Measurements from ENCODE around the gene GUCY1A2.
A peak's percentile ranks its signal among the peaks of the same experiment; 100 is the strongest.

The GUCY1A2 gene

DNA sequence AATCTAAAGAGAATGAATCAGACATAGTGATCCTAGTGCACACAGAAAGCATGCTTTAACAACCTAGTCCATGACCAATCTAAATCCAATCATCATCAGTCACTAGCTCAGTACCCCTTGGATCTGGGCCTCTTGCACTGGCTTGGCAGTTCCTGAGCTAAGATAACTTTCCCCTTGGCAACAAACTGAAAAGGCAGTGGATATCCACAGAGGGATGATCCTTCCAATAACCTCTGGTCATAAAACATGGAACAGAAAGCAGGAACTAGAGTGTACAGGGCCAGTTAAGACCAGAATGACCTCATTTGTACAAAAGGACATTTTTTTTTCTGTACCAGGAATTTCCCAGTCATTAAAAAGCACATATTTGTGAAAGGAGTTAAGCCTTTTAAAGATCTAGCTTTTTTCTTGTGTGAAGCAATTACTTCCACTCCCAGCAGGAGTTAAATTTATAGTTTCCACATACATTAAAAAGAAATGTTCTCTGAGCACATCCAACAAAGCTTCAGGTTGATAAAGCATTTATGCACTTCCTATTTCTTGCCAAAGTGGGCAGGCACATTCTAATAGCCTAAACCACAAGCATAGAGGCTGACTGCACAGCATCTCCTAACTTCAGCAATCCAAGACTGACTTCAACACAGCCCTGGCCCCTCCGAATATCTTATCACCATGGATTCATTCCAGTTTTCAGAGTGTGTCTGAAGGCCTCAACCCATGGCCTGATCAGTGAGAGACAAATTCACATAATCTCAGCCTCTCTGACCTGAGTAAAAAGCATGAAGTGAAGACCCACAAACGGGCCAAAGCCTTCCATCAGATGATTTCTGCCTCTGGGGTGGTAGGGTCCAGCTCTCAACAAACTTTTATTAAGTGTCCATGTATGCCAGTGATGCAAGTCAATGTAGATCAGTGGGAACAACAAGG is 29.9 kb downstream of the GUCY1A2 start:
- no peak overlapping the region for H3K4me3 ChIP-seq (ENCODE audit: low read length)
- H2AFZ ChIP-seq (ENCODE audit: low read depth, low read length), result no peak overlapping the region
- no peaks in the 10 kb centered on the region for H3K27me3 ChIP-seq (ENCODE audit: insufficient read depth, low read length)
- H3K4me1 ChIP-seq (ENCODE audit: insufficient read depth, low read length), result peaks cover 18% of the 10 kb centered on the region
- H3K36me3 ChIP-seq (ENCODE audit: insufficient read depth, low read length), result no peaks in the 10 kb centered on the region
- no peaks in the 10 kb centered on the region for H3K9me3 ChIP-seq (ENCODE audit: low read length)

DNA sequence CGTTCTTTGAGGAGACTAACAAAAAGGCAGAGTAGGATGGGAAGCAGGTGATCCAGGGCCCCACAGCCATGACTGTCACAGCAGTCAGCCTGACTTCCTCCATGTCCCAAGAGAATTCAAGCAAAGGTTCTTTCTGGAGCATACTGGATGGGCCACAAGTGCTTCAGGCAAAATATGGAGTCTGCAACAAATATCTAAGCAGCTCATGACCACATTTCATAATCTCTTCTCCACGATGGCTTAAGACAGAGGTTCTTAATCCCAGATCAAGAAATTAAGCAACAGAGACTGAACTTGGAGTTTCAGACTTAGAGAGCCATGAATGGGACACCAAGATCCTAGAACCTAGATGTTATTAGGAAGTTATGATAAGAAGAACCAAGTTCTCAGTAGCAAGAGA is 31.6 kb downstream of the GUCY1A2 start:
- H3K36me3 ChIP-seq (ENCODE audit: insufficient read depth, low read length), result no peaks in the 10 kb centered on the region
- no peaks in the 10 kb centered on the region for H3K27me3 ChIP-seq (ENCODE audit: insufficient read depth, low read length)
- H3K9me3 ChIP-seq (ENCODE audit: low read length), result no peaks in the 10 kb centered on the region
- H3K4me1 ChIP-seq (ENCODE audit: insufficient read depth, low read length), result peaks cover 29% of the 10 kb centered on the region
- H2AFZ ChIP-seq (ENCODE audit: low read depth, low read length), result no peak overlapping the region
- H3K4me3 ChIP-seq (ENCODE audit: low read length), result no peak overlapping the region

DNA sequence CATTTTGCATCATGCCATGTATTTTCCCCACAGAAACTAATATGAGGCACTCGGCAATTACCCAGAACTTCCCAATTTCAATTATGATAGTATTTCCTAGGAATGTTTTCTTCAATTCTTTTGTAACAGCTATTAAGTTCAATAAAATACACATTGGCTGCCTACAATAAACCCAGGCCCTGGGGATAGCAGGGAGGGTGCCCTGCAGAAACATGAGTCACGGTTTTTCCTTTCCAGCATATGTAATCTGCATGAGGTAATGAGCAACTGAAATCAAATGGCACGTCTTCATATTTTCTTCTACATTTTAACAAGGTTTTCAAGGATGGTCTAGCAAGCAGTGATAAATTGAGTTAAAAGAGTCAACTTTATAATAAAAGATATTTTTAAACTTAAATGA is 32.0 kb downstream of the GUCY1A2 start:
- no peaks in the 10 kb centered on the region for H3K36me3 ChIP-seq (ENCODE audit: insufficient read depth, low read length)
- H2AFZ ChIP-seq (ENCODE audit: low read depth, low read length), result no peak overlapping the region
- H3K4me3 ChIP-seq (ENCODE audit: low read length), result no peak overlapping the region
- H3K27me3 ChIP-seq (ENCODE audit: insufficient read depth, low read length), result no peaks in the 10 kb centered on the region
- no peaks in the 10 kb centered on the region for H3K9me3 ChIP-seq (ENCODE audit: low read length)
- peaks cover 29% of the 10 kb centered on the region for H3K4me1 ChIP-seq (ENCODE audit: insufficient read depth, low read length)

DNA sequence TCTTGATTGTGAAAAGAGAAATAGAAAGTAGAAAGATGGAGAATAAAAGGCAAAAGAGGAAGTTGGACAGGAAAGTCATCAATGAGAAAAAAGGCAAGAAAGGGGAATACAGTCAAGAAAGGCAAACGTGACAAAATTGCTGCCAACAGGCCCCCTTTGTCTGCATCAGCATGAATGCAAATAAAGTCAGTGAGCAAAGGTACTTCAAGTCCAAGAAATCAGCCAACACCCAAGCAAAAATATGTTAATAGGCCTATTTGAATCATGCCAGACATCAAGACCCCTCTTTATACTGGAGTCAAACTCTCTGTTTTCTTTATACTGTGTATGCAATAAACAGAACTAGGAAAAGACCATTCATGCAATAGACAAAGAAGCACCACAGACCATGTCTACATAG is 34.3 kb downstream of the GUCY1A2 start:
- Histone ChIP-seq H3K36me3 (ENCODE audit: insufficient read depth, low read length) (no peaks in the 10 kb centered on the region), H3K4me3 (ENCODE audit: low read length) (no peak overlapping the region), H3K27me3 (ENCODE audit: insufficient read depth, low read length) (no peaks in the 10 kb centered on the region), H3K9me3 (ENCODE audit: low read length) (no peaks in the 10 kb centered on the region), H2AFZ (ENCODE audit: low read depth, low read length) (no peak overlapping the region), H3K4me1 (ENCODE audit: insufficient read depth, low read length) (peaks cover 36% of the 10 kb centered on the region)

DNA sequence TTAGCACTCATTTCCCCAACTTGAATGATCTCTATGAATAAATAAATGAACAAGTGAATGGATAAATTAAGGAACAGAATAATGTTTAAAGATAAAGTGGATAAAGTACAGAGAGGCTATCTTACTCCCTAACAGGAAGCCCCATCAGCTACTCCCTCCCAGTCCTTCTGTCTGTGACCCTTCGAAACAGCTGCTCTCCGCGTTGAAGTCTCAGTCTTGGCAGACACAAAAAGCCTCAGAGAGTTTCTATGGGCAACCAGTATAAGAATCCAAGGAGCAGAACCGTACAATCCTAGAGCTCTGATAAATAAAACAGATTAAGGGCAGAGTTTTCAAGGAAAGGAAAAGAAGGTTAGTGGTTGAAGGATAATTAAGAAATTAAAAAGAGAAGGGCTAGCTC is 35.0 kb downstream of the GUCY1A2 start:
- H3K36me3 ChIP-seq (ENCODE audit: insufficient read depth, low read length), result peaks cover 3% of the 10 kb centered on the region
- no peak overlapping the region for H2AFZ ChIP-seq (ENCODE audit: low read depth, low read length)
- H3K27me3 ChIP-seq (ENCODE audit: insufficient read depth, low read length), result no peaks in the 10 kb centered on the region
- H3K4me1 ChIP-seq (ENCODE audit: insufficient read depth, low read length), result peaks cover 31% of the 10 kb centered on the region
- H3K4me3 ChIP-seq (ENCODE audit: low read length), result peak overlapping the region; percentile 0
- no peaks in the 10 kb centered on the region for H3K9me3 ChIP-seq (ENCODE audit: low read length)

DNA sequence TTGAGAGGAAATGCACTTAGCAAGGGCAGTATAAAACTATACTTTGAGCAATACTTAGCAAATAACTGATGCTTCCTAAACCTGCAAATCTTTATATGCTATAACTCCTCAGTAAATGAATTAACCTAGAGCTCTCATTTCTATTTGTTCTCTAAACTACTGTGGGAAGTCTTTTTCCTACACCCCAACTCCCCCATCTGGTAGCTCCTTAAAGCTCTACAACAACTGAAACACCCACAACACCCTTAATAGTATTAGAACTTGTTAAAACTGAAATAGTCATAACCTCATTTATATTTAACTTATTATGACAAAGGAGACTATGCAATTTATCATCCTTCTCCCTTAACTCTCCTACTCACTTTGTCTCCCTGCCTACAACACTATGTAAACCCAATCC is 43.4 kb downstream of the GUCY1A2 start:
- Histone ChIP-seq H2AFZ (ENCODE audit: low read depth, low read length) (no peak overlapping the region), H3K9me3 (ENCODE audit: low read length) (peaks cover 1% of the 10 kb centered on the region), H3K4me3 (ENCODE audit: low read length) (no peak overlapping the region), H3K4me1 (ENCODE audit: insufficient read depth, low read length) (peaks cover 9% of the 10 kb centered on the region), H3K27me3 (ENCODE audit: insufficient read depth, low read length) (no peaks in the 10 kb centered on the region), H3K36me3 (ENCODE audit: insufficient read depth, low read length) (peaks cover 12% of the 10 kb centered on the region)

DNA sequence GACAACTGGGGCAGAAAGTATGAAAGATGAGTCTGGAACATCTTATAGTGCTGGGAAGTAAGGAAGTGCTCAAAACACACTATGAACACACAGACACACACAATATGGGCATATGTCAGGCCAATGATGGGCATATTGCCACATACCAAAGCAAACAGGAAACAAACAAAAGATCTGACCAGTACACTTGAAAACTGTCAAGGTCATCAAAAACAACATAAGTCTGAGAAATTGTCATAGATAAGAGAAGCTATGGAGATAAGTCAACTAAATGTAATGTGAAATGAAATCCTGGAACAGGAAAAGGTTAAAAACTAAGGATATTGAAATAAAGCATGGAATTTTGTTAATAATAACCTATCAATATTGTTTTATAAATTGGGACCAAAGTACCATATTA is 46.4 kb downstream of the GUCY1A2 start:
- Histone ChIP-seq H3K36me3 (ENCODE audit: insufficient read depth, low read length) (no peaks in the 10 kb centered on the region), H3K4me3 (ENCODE audit: low read length) (no peak overlapping the region), H3K27me3 (ENCODE audit: insufficient read depth, low read length) (no peaks in the 10 kb centered on the region), H3K4me1 (ENCODE audit: insufficient read depth, low read length) (peaks cover 18% of the 10 kb centered on the region), H2AFZ (ENCODE audit: low read depth, low read length) (no peak overlapping the region), H3K9me3 (ENCODE audit: low read length) (peaks cover 1% of the 10 kb centered on the region)

DNA sequence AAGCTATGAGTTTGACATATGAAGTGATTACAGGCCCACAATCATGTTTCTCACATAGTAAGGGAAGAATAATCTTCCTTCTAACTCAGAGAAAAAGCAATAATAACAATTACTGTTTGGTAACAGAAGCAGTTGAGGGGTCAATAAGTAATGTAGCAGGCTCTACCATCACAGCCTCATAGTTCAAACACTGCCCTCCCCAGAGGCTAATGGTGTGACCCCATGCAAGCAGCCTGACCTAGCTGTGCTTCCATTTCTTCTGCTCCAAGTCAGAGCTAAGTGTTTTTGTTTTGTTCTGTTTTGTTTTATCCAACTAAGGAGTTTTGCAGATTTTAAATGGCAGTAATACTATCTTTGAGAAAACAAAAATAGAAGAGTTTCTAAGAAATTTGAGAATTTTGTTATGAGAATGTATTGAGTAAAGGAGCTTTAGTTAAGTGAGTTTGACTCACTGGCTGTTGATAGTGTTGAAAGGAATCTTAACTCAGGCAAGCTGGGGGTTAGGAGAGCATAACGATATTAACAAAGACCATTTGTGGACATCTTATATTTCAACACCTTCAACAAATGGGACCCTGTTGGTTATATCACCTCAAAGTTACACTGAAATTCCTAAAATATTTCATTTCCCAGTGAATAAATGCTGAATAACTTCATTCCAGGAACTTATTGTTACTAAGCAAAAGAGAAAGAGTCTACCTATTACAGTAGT is 48.5 kb downstream of the GUCY1A2 start:
- Histone ChIP-seq H3K9me3 (ENCODE audit: low read length) (no peaks in the 10 kb centered on the region), H3K4me3 (ENCODE audit: low read length) (no peak overlapping the region)

DNA sequence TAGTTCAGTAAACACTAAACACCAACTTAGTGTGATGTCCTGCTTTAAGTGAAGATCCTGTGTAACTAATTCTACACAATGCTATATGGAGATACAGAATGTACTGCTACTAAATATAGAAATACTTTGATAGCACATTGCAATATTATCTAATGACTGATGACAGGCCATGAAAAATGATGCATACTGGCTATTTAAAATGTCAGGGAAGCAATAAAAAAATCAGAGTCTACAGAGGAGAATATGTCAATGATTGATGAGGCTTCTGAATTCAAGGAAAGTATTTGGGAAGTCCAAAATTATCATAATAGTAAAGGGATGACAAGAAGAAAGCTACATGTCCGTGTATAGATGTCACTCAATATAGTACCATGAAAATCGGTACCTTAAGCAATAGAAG is 55.3 kb downstream of the GUCY1A2 start:
- Histone ChIP-seq H3K9me3 (ENCODE audit: low read length) (no peaks in the 10 kb centered on the region), H3K27me3 (ENCODE audit: insufficient read depth, low read length) (no peaks in the 10 kb centered on the region), H2AFZ (ENCODE audit: low read depth, low read length) (no peak overlapping the region), H3K4me3 (ENCODE audit: low read length) (no peak overlapping the region), H3K36me3 (ENCODE audit: insufficient read depth, low read length) (no peaks in the 10 kb centered on the region), H3K4me1 (ENCODE audit: insufficient read depth, low read length) (peaks cover 34% of the 10 kb centered on the region)

More for the DNA sequence above, 48.5 kb downstream of the GUCY1A2 start:
- H2AFZ ChIP-seq (ENCODE audit: low read depth, low read length), result peak overlapping the region; percentile 1
- no peaks in the 10 kb centered on the region for H3K27me3 ChIP-seq (ENCODE audit: insufficient read depth, low read length)
- H3K4me1 ChIP-seq (ENCODE audit: insufficient read depth, low read length), result peaks cover 19% of the 10 kb centered on the region
- H3K36me3 ChIP-seq (ENCODE audit: insufficient read depth, low read length), result no peaks in the 10 kb centered on the region

DNA sequence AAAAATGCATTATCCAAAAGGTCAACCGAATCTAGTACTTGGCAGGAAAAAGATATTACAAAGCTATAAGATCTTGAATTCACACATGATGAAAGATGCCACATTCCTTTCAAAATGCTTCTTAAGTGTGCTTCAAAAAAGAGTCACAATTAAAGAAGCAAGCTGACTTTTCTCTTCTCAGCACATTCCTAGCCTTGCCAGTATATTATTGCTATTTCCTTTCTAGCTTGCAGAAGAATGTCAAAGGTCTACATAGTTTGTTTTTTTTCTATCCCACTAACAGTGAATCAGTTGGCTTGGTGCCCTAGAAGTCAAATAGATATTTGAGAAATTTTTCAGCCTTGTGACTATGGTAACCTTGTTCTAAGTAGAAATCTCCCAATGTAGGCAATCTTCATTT is 56.8 kb downstream of the GUCY1A2 start:
- no peak overlapping the region for H3K4me3 ChIP-seq (ENCODE audit: low read length)

DNA sequence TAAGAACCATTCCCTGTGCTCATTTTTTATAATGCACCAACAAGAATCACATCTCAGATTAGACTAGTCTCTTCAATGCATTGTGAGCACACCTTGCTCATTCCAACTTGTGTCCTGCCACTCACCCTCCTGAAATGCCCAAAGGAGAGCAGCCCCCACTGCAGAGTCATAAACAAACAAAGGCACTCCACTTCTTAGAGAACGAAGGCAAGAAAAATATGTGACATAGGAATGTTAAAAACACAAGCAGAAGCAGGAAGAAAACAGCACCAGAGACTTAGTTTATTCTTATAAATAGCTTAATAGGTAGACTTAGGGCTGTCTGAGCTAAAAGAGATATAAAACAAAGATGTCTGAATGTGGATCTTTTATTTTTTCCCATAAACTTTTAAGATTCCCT is 57.2 kb downstream of the GUCY1A2 start:
- Histone ChIP-seq H3K9me3 (ENCODE audit: low read length) (peaks cover 1% of the 10 kb centered on the region), H2AFZ (ENCODE audit: low read depth, low read length) (peak overlapping the region; percentile 10), H3K27me3 (ENCODE audit: insufficient read depth, low read length) (no peaks in the 10 kb centered on the region), H3K4me1 (ENCODE audit: insufficient read depth, low read length) (peaks cover 27% of the 10 kb centered on the region), H3K4me3 (ENCODE audit: low read length) (no peak overlapping the region), H3K36me3 (ENCODE audit: insufficient read depth, low read length) (no peaks in the 10 kb centered on the region)

More for the DNA sequence above, 56.8 kb downstream of the GUCY1A2 start:
- Histone ChIP-seq H3K36me3 (ENCODE audit: insufficient read depth, low read length) (no peaks in the 10 kb centered on the region), H3K27me3 (ENCODE audit: insufficient read depth, low read length) (no peaks in the 10 kb centered on the region), H3K9me3 (ENCODE audit: low read length) (peaks cover 1% of the 10 kb centered on the region), H3K4me1 (ENCODE audit: insufficient read depth, low read length) (peaks cover 27% of the 10 kb centered on the region), H2AFZ (ENCODE audit: low read depth, low read length) (peak overlapping the region; percentile 10)

DNA sequence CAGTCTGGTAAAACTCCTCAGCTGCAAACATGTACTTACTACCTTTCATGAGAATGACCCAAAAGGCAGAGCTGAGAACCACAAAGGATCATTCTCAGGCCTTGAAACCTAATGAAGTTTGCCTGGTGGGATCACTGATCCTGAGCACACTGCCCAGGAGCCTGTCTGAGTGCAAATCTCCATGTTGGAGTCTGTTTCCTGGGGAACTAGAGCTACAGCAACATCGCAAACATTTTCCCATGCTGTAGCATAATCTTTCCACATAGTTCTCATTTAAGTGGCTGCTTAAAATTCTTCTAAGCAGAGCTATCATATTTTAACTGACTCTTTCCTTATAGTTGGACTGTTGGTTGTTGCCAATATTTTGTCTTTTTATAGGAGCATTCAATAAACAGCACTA is 58.5 kb downstream of the GUCY1A2 start:
- Histone ChIP-seq H3K36me3 (ENCODE audit: insufficient read depth, low read length) (no peaks in the 10 kb centered on the region), H3K27me3 (ENCODE audit: insufficient read depth, low read length) (no peaks in the 10 kb centered on the region), H2AFZ (ENCODE audit: low read depth, low read length) (no peak overlapping the region), H3K9me3 (ENCODE audit: low read length) (peaks cover 1% of the 10 kb centered on the region), H3K4me1 (ENCODE audit: insufficient read depth, low read length) (peaks cover 27% of the 10 kb centered on the region), H3K4me3 (ENCODE audit: low read length) (no peak overlapping the region)

DNA sequence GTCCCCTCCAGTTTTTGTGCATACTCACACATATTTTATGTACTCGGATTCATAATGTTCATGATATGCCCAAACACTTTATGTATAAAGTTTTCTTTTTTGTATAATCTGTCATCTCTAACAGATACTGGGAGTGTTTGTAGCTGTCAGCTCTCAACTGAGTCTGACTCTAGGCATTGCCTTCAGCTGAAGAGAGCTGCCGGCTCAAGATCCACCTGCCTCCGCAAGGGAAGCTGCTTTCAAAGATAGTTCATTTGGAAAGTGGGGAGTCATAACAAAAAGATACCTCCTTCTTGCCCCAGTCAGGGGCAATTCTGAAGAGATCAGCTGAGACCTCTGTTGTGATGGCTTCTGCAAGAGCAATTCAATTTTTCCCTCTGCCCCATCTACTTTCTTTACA is 58.9 kb downstream of the GUCY1A2 start:
- Histone ChIP-seq H3K9me3 (ENCODE audit: low read length) (peaks cover 1% of the 10 kb centered on the region), H3K27me3 (ENCODE audit: insufficient read depth, low read length) (no peaks in the 10 kb centered on the region), H2AFZ (ENCODE audit: low read depth, low read length) (no peak overlapping the region), H3K36me3 (ENCODE audit: insufficient read depth, low read length) (no peaks in the 10 kb centered on the region), H3K4me1 (ENCODE audit: insufficient read depth, low read length) (peaks cover 27% of the 10 kb centered on the region), H3K4me3 (ENCODE audit: low read length) (no peak overlapping the region)
